Liver (tissue), 3 donors: ENCODE measurements around the gene DCAF8.

Experiments
- CTCF ChIP-seq: fragments of 150-350 bp; IDR thresholded peaks from 2 replicates; pipeline ENCODE4 v1.5.1; 2017; ENCODE audit warnings: improper control_type of control experiment, low read depth, low read length; ENCODE audit not compliant: missing input control
- TAF1 ChIP-seq: conservative IDR thresholded peaks from 2 replicates; pipeline ENCODE4 v1.6.1; 2016; ENCODE audit warnings: antibody characterized with exemption, mild to moderate bottlenecking
- TF ChIP-seq, protein P1 (sequence below): IDR thresholded peaks from 2 replicates; pipeline ENCODE4 v1.6.1; 2016; ENCODE audit warnings: antibody characterized with exemption, mild to moderate bottlenecking
- donor health status: healthy.
- donor health status: healthy.

DNA sequence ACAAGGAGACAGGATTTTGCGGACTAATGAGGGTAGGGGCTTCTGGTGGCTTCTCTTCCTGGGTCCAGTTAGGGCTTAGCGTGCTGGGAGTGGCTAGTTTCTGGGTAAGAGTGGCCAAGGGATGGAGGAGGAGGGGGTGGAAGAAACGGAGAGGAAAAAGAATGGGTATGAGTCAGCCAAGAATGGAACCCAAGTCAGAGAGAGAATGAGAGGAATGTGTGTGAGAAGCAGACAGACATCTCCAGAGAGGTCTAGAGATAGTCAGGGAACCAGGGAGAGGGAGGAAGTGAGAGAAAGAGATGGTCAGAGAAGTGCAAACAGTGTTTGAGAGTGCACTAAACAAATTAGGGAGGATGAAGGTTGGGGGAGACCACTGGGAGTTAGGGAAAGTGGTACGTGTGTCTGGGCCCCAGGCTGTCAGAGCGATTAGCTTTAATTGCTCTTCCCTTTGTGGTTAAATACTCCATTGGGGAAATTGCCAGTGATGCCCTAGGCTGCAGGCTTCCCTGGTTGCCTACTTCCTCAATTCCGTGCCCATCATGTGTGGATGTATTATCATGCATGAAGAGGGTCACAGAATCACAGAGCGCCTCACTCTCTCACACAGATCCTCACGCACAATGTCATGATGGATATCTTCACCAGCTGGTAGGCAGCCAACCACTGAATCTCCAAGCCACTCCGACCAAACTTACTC is 55.8 kb downstream of the DCAF8 start:
- TF ChIP-seq CTCF (no peak), TAF1 (no peak)
- TF ChIP-seq, protein P1, sequence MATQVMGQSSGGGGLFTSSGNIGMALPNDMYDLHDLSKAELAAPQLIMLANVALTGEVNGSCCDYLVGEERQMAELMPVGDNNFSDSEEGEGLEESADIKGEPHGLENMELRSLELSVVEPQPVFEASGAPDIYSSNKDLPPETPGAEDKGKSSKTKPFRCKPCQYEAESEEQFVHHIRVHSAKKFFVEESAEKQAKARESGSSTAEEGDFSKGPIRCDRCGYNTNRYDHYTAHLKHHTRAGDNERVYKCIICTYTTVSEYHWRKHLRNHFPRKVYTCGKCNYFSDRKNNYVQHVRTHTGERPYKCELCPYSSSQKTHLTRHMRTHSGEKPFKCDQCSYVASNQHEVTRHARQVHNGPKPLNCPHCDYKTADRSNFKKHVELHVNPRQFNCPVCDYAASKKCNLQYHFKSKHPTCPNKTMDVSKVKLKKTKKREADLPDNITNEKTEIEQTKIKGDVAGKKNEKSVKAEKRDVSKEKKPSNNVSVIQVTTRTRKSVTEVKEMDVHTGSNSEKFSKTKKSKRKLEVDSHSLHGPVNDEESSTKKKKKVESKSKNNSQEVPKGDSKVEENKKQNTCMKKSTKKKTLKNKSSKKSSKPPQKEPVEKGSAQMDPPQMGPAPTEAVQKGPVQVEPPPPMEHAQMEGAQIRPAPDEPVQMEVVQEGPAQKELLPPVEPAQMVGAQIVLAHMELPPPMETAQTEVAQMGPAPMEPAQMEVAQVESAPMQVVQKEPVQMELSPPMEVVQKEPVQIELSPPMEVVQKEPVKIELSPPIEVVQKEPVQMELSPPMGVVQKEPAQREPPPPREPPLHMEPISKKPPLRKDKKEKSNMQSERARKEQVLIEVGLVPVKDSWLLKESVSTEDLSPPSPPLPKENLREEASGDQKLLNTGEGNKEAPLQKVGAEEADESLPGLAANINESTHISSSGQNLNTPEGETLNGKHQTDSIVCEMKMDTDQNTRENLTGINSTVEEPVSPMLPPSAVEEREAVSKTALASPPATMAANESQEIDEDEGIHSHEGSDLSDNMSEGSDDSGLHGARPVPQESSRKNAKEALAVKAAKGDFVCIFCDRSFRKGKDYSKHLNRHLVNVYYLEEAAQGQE: no peak
